ENCODE measurements around the gene MICAL3. TPM values are rescaled to one million over a fixed set of nuclear protein-coding genes. Genes with fewer than 3 reads are reported as not detected.

Gene MICAL3
- total and polyA plus RNA-seq, 9 of the 15 experiments (the other 6 are each of a cell fraction or from before 2014, with no cell fraction given): 0.53 to 32.1 (median 12.3) TPM

GRCh38 chr22:17977371-17977770 is 47.0 kb downstream of the MICAL3 start:
- no peaks in the 10 kb centered on the region for H3K9me3 ChIP-seq (replicated peaks; ENCODE audit: control insufficient read depth, insufficient read depth, low read depth, low read length)
- DNase-seq (ENCODE audit: extremely low read depth in 1 of 4, low spot score in 3 of 4) (no peak), ATAC-seq (no peak), FAIRE-seq (no peak)
- CTCF ChIA-PET (ENCODE audit: low intra/inter-chr PET ratio): no interaction called here
- no peaks in the 10 kb centered on the region for H3K27me3 ChIP-seq (ENCODE audit: control insufficient read depth in 2 of 2, insufficient read depth in 2 of 2, low read length in 2 of 2)
- in situ Hi-C loops (cut with MboI) (no loop called here), intact Hi-C loops (cut with micrococcal nuclease) (no loop called here)
- no peak overlapping the region for H3K9ac ChIP-seq (ENCODE audit: insufficient read depth in 1 of 2, low read depth in 2 of 2, low read length in 2 of 2)
- WGBS (ENCODE audit: insufficient coverage, low coverage, missing lambda C conversion rate): 88% methylated on average over 2 of the region's 2 CpGs
- peaks cover 11% of the 10 kb centered on the region for H4K20me1 ChIP-seq (replicated peaks; ENCODE audit: control insufficient read depth, insufficient read depth, low read length)
- POLR2A ChIA-PET: no interaction called here
- H2AFZ ChIP-seq (ENCODE audit: low read depth, low read length): no peak overlapping the region
- no peaks in the 10 kb centered on the region for H3K9me1 ChIP-seq (ENCODE audit: control insufficient read depth, insufficient read depth, low read length)
- no peak overlapping the region for H3K4me3 ChIP-seq
- H3K4me2 ChIP-seq (ENCODE audit: insufficient read depth, low read length): no peak overlapping the region
- TF ChIP-seq KAT8 (IDR thresholded peaks at IDR 0.05; ENCODE audit: low read depth): no peak
- 0 out of 2 replicates have a peak, but pooled peaks have one; percentile 25 for TF ChIP-seq ZNF407 (IDR thresholded peaks at IDR 0.05; ENCODE audit: low read depth)
- peak; percentile 19 for TF ChIP-seq ZFP36 (IDR thresholded peaks at IDR 0.05; ENCODE audit: low read depth, low read length, partially characterized antibody)
- peaks cover 33 to 36% of the 10 kb centered on the region in 2 experiments for H3K4me1 ChIP-seq (replicated peaks in 1 of 2; ENCODE audit: control insufficient read depth in 2 of 2, insufficient read depth in 2 of 2, low read length in 2 of 2)
- peaks cover 52% of the 10 kb centered on the region for H3K79me2 ChIP-seq (ENCODE audit: control insufficient read depth, insufficient read depth, low read length)
- no peak overlapping the region for H3K27ac ChIP-seq (ENCODE audit: extremely low read depth, low read depth, low read length)
- H3K36me3 ChIP-seq (ENCODE audit: control insufficient read depth, insufficient read depth, low read length): peaks cover 2% of the 10 kb centered on the region; the same call in 1 of the 3 replicates
- no TSS peak for BruUV-seq (replicated peaks)

All from K562 (cell line).